PC-3 (cell line): ENCODE results near the gene DCTN2. TPM values are rescaled to one million over a fixed set of nuclear protein-coding genes. Genes with fewer than 3 reads are reported as not detected.
A peak's percentile ranks its signal among the peaks of the same experiment; 100 is the strongest.

ENCODE experiments used
- ATAC-seq: fragments of 200-7000 bp; cut with Tn5 transposase; 2 replicates; pipeline ENCODE4 v1.9.1; 2020; ENCODE audit warnings: mild to moderate bottlenecking, moderate library complexity
- BruUV-seq: library from RNA; stranded (reverse); fragments of 400-500 nt; replicated peaks from 2 replicates; lab custom pipeline; 2021; lab: Mats Ljungman, UMichigan
- CTCF ChIA-PET: fragments of 300-600 bp; sonication (Branson Sonifier 250); formaldehyde crosslinking; loops from one replicate; lab custom pipeline; 2022; ENCODE audit warnings: antibody characterized with exemption; lab: Charles Lee
- POLR2A ChIA-PET: fragments of 300-600 bp; sonication (Branson Sonifier 250); formaldehyde crosslinking; loops from one replicate; lab custom pipeline; 2022; ENCODE audit warnings: antibody characterized with exemption; ENCODE audit not compliant: unreplicated experiment; lab: Charles Lee
- DNase-seq: peaks from one replicate; pipeline ENCODE4 v3.0.0-alpha.2; 2015
- H2AFZ ChIP-seq: fragments of 300-600 bp; sonication (generic); 2 replicates; pipeline ENCODE4 v1.6.0; 2016; ENCODE audit warnings: antibody characterized with exemption, low read length
- H3F3A ChIP-seq: fragments of 300-600 bp; sonication (generic); one replicate; pipeline ENCODE4 v1.6.0; 2017; ENCODE audit warnings: antibody characterized with exemption, low read length, control low read depth, mild to moderate bottlenecking; ENCODE audit not compliant: unreplicated experiment
- H3K27ac ChIP-seq: fragments of 300-600 bp; sonication (generic); 2 replicates; pipeline ENCODE4 v1.5.1; 2016; ENCODE audit warnings: mild to moderate bottlenecking, low read length
- H3K27me3 ChIP-seq: fragments of 300-600 bp; sonication (generic); 2 replicates; pipeline ENCODE4 v1.6.1; 2016; ENCODE audit warnings: low read length, mixed read lengths
- H3K36me3 ChIP-seq: fragments of 300-600 bp; sonication (generic); 2 replicates; pipeline ENCODE4 v1.6.1; 2016; ENCODE audit warnings: low read depth, mixed run types, low read length, mixed read lengths
- H3K4me1 ChIP-seq: fragments of 300-600 bp; sonication (generic); 2 replicates; pipeline ENCODE4 v1.5.1; 2016; ENCODE audit warnings: low read length; ENCODE audit not compliant: insufficient read depth
- H3K4me2 ChIP-seq: fragments of 300-600 bp; sonication (generic); 2 replicates; pipeline ENCODE4 v1.6.0; 2016; ENCODE audit warnings: low read length
- H3K4me3 ChIP-seq: fragments of 300-600 bp; sonication (generic); 2 replicates; pipeline ENCODE4 v1.5.1; 2016; ENCODE audit warnings: mild to moderate bottlenecking, low read length, mixed read lengths
- H3K79me2 ChIP-seq: fragments of 300-600 bp; sonication (generic); 2 replicates; pipeline ENCODE4 v1.6.1; 2017; ENCODE audit warnings: low read length, mixed read lengths
- H3K9ac ChIP-seq: fragments of 300-600 bp; sonication (generic); 2 replicates; pipeline ENCODE4 v1.6.0; 2016; ENCODE audit warnings: mild to moderate bottlenecking, low read length
- H3K9me2 ChIP-seq: fragments of 300-600 bp; sonication (generic); replicated peaks from 2 replicates; pipeline ENCODE4 v1.6.1; 2016; ENCODE audit warnings: mixed run types, low read length, mixed read lengths
- H3K9me3 ChIP-seq: fragments of 300-600 bp; sonication (generic); 2 replicates; pipeline ENCODE4 v1.6.1; 2016; ENCODE audit warnings: low read length, mixed read lengths
- H4K20me1 ChIP-seq: fragments of 300-600 bp; sonication (generic); 2 replicates; pipeline ENCODE4 v1.6.1; 2016; ENCODE audit warnings: low read length, mixed read lengths
- EZH2 ChIP-seq: fragments of 300-600 bp; sonication (generic); IDR thresholded peaks from one replicate; pipeline ENCODE4 v1.6.1; 2017; ENCODE audit warnings: antibody characterized with exemption, mild to moderate bottlenecking, low read length; ENCODE audit not compliant: unreplicated experiment
- EZH2phosphoT487 ChIP-seq: fragments of 300-600 bp; sonication (generic); IDR thresholded peaks from 2 replicates; pipeline ENCODE4 v1.6.1; 2018; ENCODE audit warnings: mild to moderate bottlenecking, antibody characterized with exemption, low read length, borderline replicate concordance
- intact Hi-C: fragments of 100-400 bp; cut with micrococcal nuclease; formaldehyde crosslinking; loops from 2 replicates; pipeline ENCODE4 v1.9.0; 2023
- total RNA-seq: library from RNA; depleted of rRNA; stranded (reverse); fragments of >200 nt; gene quantifications from 2 replicates; pipeline ENCODE4 v1.2.3, GENCODE V29; 2014
- TF ChIP-seq, protein P1 (sequence below): fragments of 300-600 bp; sonication (generic); conservative IDR thresholded peaks from 2 replicates; pipeline ENCODE4 v1.5.1; 2017; ENCODE audit warnings: antibody characterized with exemption, low read depth, mild to moderate bottlenecking, low read length

Gene DCTN2
- total RNA-seq, 1 experiment from 2014 or later, result 88.5 TPM

- Histone ChIP-seq H3K9me2 (no peaks in the 10 kb centered on the region), H3K4me2 (no peak overlapping the region), H3K79me2 (peaks cover 24% of the 10 kb centered on the region), H3K4me1 (peaks cover 10% of the 10 kb centered on the region), H4K20me1 (no peaks in the 10 kb centered on the region), H3K9ac (no peak overlapping the region), H3K36me3 (peaks cover 32% of the 10 kb centered on the region), H2AFZ (no peak overlapping the region), H3F3A (no peaks in the 10 kb centered on the region), H3K27me3 (no peaks in the 10 kb centered on the region), H3K9me3 (no peaks in the 10 kb centered on the region), H3K4me3 (no peak overlapping the region), H3K27ac (no peak overlapping the region)
- BruUV-seq, result no TSS peak
- intact Hi-C loops, result no loop called here
- no peak for TF ChIP-seq EZH2
- TF ChIP-seq, protein P1, sequence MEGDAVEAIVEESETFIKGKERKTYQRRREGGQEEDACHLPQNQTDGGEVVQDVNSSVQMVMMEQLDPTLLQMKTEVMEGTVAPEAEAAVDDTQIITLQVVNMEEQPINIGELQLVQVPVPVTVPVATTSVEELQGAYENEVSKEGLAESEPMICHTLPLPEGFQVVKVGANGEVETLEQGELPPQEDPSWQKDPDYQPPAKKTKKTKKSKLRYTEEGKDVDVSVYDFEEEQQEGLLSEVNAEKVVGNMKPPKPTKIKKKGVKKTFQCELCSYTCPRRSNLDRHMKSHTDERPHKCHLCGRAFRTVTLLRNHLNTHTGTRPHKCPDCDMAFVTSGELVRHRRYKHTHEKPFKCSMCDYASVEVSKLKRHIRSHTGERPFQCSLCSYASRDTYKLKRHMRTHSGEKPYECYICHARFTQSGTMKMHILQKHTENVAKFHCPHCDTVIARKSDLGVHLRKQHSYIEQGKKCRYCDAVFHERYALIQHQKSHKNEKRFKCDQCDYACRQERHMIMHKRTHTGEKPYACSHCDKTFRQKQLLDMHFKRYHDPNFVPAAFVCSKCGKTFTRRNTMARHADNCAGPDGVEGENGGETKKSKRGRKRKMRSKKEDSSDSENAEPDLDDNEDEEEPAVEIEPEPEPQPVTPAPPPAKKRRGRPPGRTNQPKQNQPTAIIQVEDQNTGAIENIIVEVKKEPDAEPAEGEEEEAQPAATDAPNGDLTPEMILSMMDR, result peak; percentile 48
- ChIA-PET CTCF (no interaction called here), POLR2A (no interaction called here)
- DNase-seq (peak; percentile 28), ATAC-seq (no peak)
Observed at GRCh38 chr12:57491393-57492280, 55.4 kb downstream of the DCTN2 start.

GRCh38 chr12:57490126-57490525 lies 56.9 kb downstream of the DCTN2 start:
- no peak overlapping the region for H2AFZ ChIP-seq
- peaks cover 30% of the 10 kb centered on the region for H3K36me3 ChIP-seq
- no peaks in the 10 kb centered on the region for H4K20me1 ChIP-seq
- intact Hi-C loops, result no loop called here
- H3K27ac ChIP-seq, result no peak overlapping the region
- no peak for TF ChIP-seq EZH2phosphoT487
- no peak for TF ChIP-seq EZH2
- TF ChIP-seq, protein P1, result no peak
- H3K4me1 ChIP-seq, result peaks cover 10% of the 10 kb centered on the region
- H3K4me3 ChIP-seq, result no peak overlapping the region
- ATAC-seq, result no peak
- 0 out of 2 replicates have a peak overlapping the region, but pooled peaks have one; percentile 10 for H3K4me2 ChIP-seq
- H3F3A ChIP-seq, result no peaks in the 10 kb centered on the region
- H3K9me2 ChIP-seq, result no peaks in the 10 kb centered on the region
- CTCF ChIA-PET, result no interaction called here
- H3K9ac ChIP-seq, result no peak overlapping the region
- peaks cover 24% of the 10 kb centered on the region for H3K79me2 ChIP-seq
- BruUV-seq, result no TSS peak
- H3K9me3 ChIP-seq, result no peaks in the 10 kb centered on the region
- H3K27me3 ChIP-seq, result no peaks in the 10 kb centered on the region
- POLR2A ChIA-PET, result no interaction called here
- no peak for DNase-seq

DNA sequence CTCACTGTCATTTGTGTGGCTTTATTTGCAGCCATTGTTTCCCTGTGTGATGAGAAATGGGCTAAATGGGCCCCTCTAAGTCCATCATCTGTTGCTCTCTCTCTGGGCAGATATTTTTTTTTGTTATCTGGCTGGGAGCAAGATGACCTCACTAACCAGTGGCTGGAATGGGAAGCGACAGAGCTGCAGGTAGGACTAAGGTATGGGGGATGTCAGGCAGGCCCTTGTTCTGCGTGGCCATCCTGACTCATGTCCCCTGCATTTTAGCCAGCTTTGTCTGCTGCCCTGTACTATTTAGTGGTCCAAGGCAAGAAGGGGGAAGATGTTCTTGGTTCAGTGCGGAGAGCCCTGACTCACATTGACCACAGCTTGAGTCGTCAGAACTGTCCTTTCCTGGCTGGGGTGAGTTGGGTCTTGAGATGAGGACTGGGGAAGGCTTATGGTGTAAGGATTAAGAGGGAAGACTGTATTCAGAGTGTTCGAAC lies 57.8 kb downstream of the DCTN2 start:
- Histone ChIP-seq H4K20me1 (no peaks in the 10 kb centered on the region), H3K4me1 (peaks cover 10% of the 10 kb centered on the region), H3K9me3 (no peaks in the 10 kb centered on the region), H3K27ac (no peak overlapping the region), H3K9me2 (no peaks in the 10 kb centered on the region), H3K36me3 (peaks cover 30% of the 10 kb centered on the region), H2AFZ (no peak overlapping the region), H3K4me3 (peak overlapping the region; percentile 91), H3K9ac (peak overlapping the region; percentile 89), H3K4me2 (peak overlapping the region; percentile 93), H3K79me2 (peaks cover 24% of the 10 kb centered on the region), H3F3A (no peaks in the 10 kb centered on the region), H3K27me3 (no peaks in the 10 kb centered on the region)
- CTCF ChIA-PET, result no interaction called here
- no peak for DNase-seq
- intact Hi-C loops, result no loop called here
- POLR2A ChIA-PET, result no interaction called here
- ATAC-seq, result no peak
- TSS peak; percentile 40 for BruUV-seq
- TF ChIP-seq, protein P1, result no peak
- TF ChIP-seq EZH2phosphoT487 (no peak), EZH2 (no peak)
